B cell (primary cell): ENCODE results near the gene STX18. TPM values are rescaled to one million over a fixed set of nuclear protein-coding genes. Genes with fewer than 3 reads are reported as not detected.

Experiments
- ATAC-seq: fragments of 200-7000 bp; cut with Tn5 transposase; one replicate; pipeline ENCODE4 v1.10.0; 2021; ENCODE audit warnings: low read depth, mild to moderate bottlenecking, moderate number of reproducible peaks, moderate library complexity
- CTCF ChIA-PET: fragments of 350-600 bp; sonication (Branson Sonifier 250); formaldehyde crosslinking; loops from one replicate; lab custom pipeline; 2021; ENCODE audit warnings: antibody characterized with exemption, inconsistent platforms; lab: Charles Lee
- POLR2A ChIA-PET: fragments of 350-600 bp; sonication (Branson Sonifier 250); formaldehyde crosslinking; loops from one replicate; lab custom pipeline; 2021; ENCODE audit warnings: antibody characterized with exemption; lab: Charles Lee
- DNase-seq: peaks from one replicate; pipeline ENCODE4 v3.0.0; 2013
- H2AFZ ChIP-seq: 2 replicates; pipeline ENCODE4 v1.6.1; 2012; ENCODE audit warnings: mild to moderate bottlenecking, low read depth, low read length; ENCODE audit not compliant: insufficient read depth, poor library complexity, severe bottlenecking
- H3K27ac ChIP-seq, 2 donors: 1 replicate in 1 of 2; 2 replicates in 1 of 2; pipeline ENCODE4 v1.5.1; 2012 to 2013; ENCODE audit warnings: low read length in 2 of 2, mild to moderate bottlenecking in 2 of 2, moderate library complexity in 1 of 2
- H3K27me3 ChIP-seq, 4 experiments: fragments of 200-600 bp in 1 of 4; sonication (generic) in 1 of 4; replicated peaks in 1 of 4; 1 replicate in 2 of 4; 2 replicates in 2 of 4; pipeline versions ENCODE4 v1.6.1 to v1.7.0; 2013 to 2016; ENCODE audit warnings: low read length in 3 of 4, mild to moderate bottlenecking in 2 of 4, mixed read lengths in 1 of 4, moderate library complexity in 1 of 4; ENCODE audit not compliant: insufficient read depth in 4 of 4, control insufficient read depth in 3 of 4; ENCODE audit errors: control extremely low read depth in 1 of 4
- H3K36me3 ChIP-seq, 2 experiments: replicated peaks in 1 of 2; 1 replicate in 1 of 2; 2 replicates in 1 of 2; pipeline versions ENCODE4 v1.6.1 to v1.7.1; 2013; ENCODE audit warnings: low read length in 1 of 2; ENCODE audit not compliant: insufficient read depth in 2 of 2, control insufficient read depth in 1 of 2; ENCODE audit errors: control extremely low read depth in 1 of 2, extremely low read depth in 1 of 2
- H3K4me1 ChIP-seq, 2 donors: fragments of 200-600 bp in 1 of 2; sonication (generic) in 1 of 2; 1 replicate in 1 of 2; 2 replicates in 1 of 2; pipeline versions ENCODE4 v1.5.1 to v1.6.1; 2013 to 2017; ENCODE audit warnings: low read length in 2 of 2; ENCODE audit not compliant: control insufficient read depth in 2 of 2, insufficient read depth in 2 of 2
- H3K4me2 ChIP-seq: replicated peaks from 2 replicates; pipeline ENCODE3; 2012; ENCODE audit warnings: mild to moderate bottlenecking, low read depth, low read length; ENCODE audit not compliant: poor library complexity, severe bottlenecking
- H3K4me3 ChIP-seq, 5 experiments: fragments of 200-600 bp in 1 of 5; sonication (generic) in 1 of 5; 1 replicate in 3 of 5; 2 replicates in 2 of 5; pipeline versions ENCODE4 v1.5.1 to v1.7.0; 2011 to 2016; ENCODE audit warnings: low read length in 4 of 5, mild to moderate bottlenecking in 4 of 5, low read depth in 2 of 5, control low read depth in 1 of 5, moderate library complexity in 1 of 5; ENCODE audit not compliant: insufficient read depth in 1 of 5; ENCODE audit errors: control extremely low read depth in 1 of 5, extremely low read depth in 1 of 5
- H3K79me2 ChIP-seq: fragments of 200-600 bp; sonication (generic); one replicate; pipeline ENCODE4 v1.6.0; 2016; ENCODE audit warnings: low read length; ENCODE audit not compliant: control insufficient read depth, insufficient read depth
- H3K9ac ChIP-seq: fragments of 200-600 bp; sonication (generic); 2 replicates; pipeline ENCODE4 v1.6.1; 2017; ENCODE audit warnings: mild to moderate bottlenecking, low read length, moderate library complexity
- H3K9me3 ChIP-seq, 3 donors: one replicate each; pipeline versions ENCODE4 v1.6.1 to v1.7.1; 2013; ENCODE audit warnings: low read length in 2 of 3; ENCODE audit not compliant: control insufficient read depth in 2 of 3, insufficient read depth in 1 of 3; ENCODE audit errors: control extremely low read depth in 1 of 3
- H4K20me1 ChIP-seq: 2 replicates; pipeline ENCODE4 v1.6.0; 2012; ENCODE audit warnings: mild to moderate bottlenecking, low read length; ENCODE audit not compliant: insufficient read depth, control insufficient read depth, poor library complexity, severe bottlenecking
- H3K27ac Mint-ChIP-seq: one replicate; pipeline ENCODE4 v1.8.0; 2021; ENCODE audit warnings: mixed read lengths
- H3K27me3 Mint-ChIP-seq: one replicate; pipeline ENCODE4 v1.8.0; 2021; ENCODE audit warnings: mixed read lengths
- H3K4me1 Mint-ChIP-seq: one replicate; pipeline ENCODE4 v1.8.0; 2021; ENCODE audit warnings: mixed read lengths
- H3K4me3 Mint-ChIP-seq: one replicate; pipeline ENCODE4 v1.8.0; 2021; ENCODE audit warnings: mixed read lengths
- H3K9me3 Mint-ChIP-seq: one replicate; pipeline ENCODE4 v1.8.0; 2022; ENCODE audit warnings: mixed read lengths; ENCODE audit not compliant: insufficient read depth
- EZH2 ChIP-seq: IDR thresholded peaks from 2 replicates; pipeline ENCODE4 v1.6.1; 2012; ENCODE audit warnings: borderline replicate concordance, low read depth, mild to moderate bottlenecking, moderate library complexity, low read length; ENCODE audit not compliant: insufficient read depth, poor library complexity, severe bottlenecking
- whole genome bisulfite sequencing: methylation state at CpG from one replicate; pipeline ENCODE4 v1.1.5; 2013; ENCODE audit warnings: missing lambda C conversion rate; ENCODE audit not compliant: insufficient coverage; 5-methylcytosine and 5-hydroxymethylcytosine counted together
- intact Hi-C: fragments of 100-400 bp; cut with micrococcal nuclease; formaldehyde crosslinking; loops from one replicate; pipeline ENCODE4 v1.10.0; 2022
- polyA plus RNA-seq: library from polyadenylated mRNA; depleted of rRNA; stranded (reverse); fragments of >200 nt; gene quantifications from 2 replicates; pipeline ENCODE4 v1.2.3, GENCODE V29; 2012
- total RNA-seq, 2 donors: library from RNA; stranded (reverse); fragments of 120-200 nt in 1 of 2; gene quantifications; 1 replicate in 1 of 2; 2 replicates in 1 of 2; pipeline versions ENCODE4 v1.2.3 to v1.2.4, GENCODE V29; 2013 to 2022
- TF ChIP-seq, protein P1 (sequence below): fragments of 200-600 bp; IDR thresholded peaks from one replicate; pipeline ENCODE4 v1.8.0; 2022; ENCODE audit warnings: antibody characterized with exemption, mild to moderate bottlenecking

STX18 gene
- total and polyA plus RNA-seq, 2 donors (not counting 1 experiment from before 2014, with no cell fraction given): 20.3 to 33.6 TPM

DNA sequence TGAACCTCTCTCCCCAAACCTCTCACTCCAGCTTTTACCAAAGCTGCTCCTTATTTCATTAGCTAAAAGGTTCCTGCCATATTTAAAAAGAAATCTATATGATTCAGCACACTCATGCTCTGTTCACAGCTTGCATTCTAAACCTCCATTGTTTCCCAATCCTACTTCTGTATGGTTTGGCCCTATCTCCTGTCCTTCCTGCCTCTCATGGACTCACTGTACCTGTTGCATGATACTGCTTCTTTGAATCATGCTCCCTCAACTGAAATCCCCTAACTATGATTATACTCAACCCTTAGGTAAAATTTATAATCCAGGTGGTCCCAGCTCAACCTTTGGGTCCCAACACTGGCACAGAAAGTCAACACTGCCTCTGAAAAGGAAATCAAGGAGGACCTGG, 6.3 kb downstream of the STX18 start:
- H3K27me3 Mint-ChIP-seq: no peaks in the 10 kb centered on the region
- intact Hi-C loops: no loop called here
- peaks cover 6 to 10% of the 10 kb centered on the region in 2 donors for H3K4me1 ChIP-seq
- no peak overlapping the region for H2AFZ ChIP-seq
- no peaks in the 10 kb centered on the region for H3K9me3 ChIP-seq
- H4K20me1 ChIP-seq: peaks cover 25% of the 10 kb centered on the region
- H3K27me3 ChIP-seq: no peaks in the 10 kb centered on the region
- ChIA-PET CTCF (no interaction called here), POLR2A (no interaction called here)
- H3K27ac ChIP-seq: no peak overlapping the region
- H3K27ac Mint-ChIP-seq: no peak overlapping the region
- no peaks in the 10 kb centered on the region for H3K9me3 Mint-ChIP-seq
- no peak overlapping the region for H3K4me2 ChIP-seq
- H3K79me2 ChIP-seq: peaks cover 85% of the 10 kb centered on the region
- peaks cover 0 to 3% of the 10 kb centered on the region in 2 experiments for H3K36me3 ChIP-seq
- no peak for ATAC-seq
- no peak overlapping the region for H3K4me3 ChIP-seq
- H3K4me1 Mint-ChIP-seq: peaks cover 23% of the 10 kb centered on the region
- TF ChIP-seq, protein P1, sequence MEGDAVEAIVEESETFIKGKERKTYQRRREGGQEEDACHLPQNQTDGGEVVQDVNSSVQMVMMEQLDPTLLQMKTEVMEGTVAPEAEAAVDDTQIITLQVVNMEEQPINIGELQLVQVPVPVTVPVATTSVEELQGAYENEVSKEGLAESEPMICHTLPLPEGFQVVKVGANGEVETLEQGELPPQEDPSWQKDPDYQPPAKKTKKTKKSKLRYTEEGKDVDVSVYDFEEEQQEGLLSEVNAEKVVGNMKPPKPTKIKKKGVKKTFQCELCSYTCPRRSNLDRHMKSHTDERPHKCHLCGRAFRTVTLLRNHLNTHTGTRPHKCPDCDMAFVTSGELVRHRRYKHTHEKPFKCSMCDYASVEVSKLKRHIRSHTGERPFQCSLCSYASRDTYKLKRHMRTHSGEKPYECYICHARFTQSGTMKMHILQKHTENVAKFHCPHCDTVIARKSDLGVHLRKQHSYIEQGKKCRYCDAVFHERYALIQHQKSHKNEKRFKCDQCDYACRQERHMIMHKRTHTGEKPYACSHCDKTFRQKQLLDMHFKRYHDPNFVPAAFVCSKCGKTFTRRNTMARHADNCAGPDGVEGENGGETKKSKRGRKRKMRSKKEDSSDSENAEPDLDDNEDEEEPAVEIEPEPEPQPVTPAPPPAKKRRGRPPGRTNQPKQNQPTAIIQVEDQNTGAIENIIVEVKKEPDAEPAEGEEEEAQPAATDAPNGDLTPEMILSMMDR: no peak
- no peak for TF ChIP-seq EZH2
- no peak overlapping the region for H3K4me3 Mint-ChIP-seq
- H3K9ac ChIP-seq: no peak overlapping the region
- DNase-seq: no peak

DNA sequence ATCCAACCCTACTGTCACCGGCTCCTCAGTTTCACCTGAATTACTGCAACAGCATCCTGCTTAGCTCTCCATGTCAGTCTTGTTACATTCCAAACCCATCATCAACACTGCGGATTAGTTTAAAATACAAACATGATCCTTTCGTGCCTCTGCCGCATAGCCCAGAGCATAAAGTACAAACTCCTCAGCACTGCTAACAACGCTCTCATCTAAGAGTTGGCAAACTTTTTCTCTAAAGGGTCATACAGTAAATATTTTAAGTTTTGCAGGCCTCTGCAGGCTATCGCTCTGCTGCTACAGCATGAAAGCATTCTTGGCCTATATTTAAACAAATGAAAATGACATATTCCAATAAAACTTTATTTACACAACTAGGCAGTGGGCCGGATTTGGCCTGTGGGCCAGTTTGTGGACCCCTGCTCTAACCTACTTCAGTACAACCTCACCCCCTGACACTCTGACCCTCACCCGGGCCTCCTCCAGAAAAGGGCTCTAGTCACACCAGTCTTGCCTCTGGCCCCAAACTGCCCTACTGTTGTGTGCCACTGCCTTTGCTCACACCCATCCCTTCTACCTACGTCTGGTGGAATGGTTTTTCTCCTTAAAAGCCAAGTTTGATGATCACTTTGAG, 7.2 kb downstream of the STX18 start:
- TF ChIP-seq, protein P1: no peak
- TF ChIP-seq EZH2: no peak
- Histone ChIP-seq H3K4me1 (peaks cover 0 to under 1% of the 10 kb centered on the region in 2 donors), H3K79me2 (peaks cover 78% of the 10 kb centered on the region), H3K9me3 (no peaks in the 10 kb centered on the region), H3K27me3 (no peaks in the 10 kb centered on the region), H3K4me2 (no peak overlapping the region), H2AFZ (no peak overlapping the region), H3K4me3 (no peak overlapping the region), H3K9ac (no peak overlapping the region), H4K20me1 (peaks cover 25% of the 10 kb centered on the region), H3K36me3 (peaks cover 0 to 3% of the 10 kb centered on the region in 2 experiments), H3K27ac (no peak overlapping the region)
- H3K4me1 Mint-ChIP-seq: peaks cover 14% of the 10 kb centered on the region
- no peak for ATAC-seq
- no peak overlapping the region for H3K27ac Mint-ChIP-seq
- POLR2A ChIA-PET: no interaction called here
- 100% methylated on average over 5 of the region's 9 CpGs for WGBS
- H3K9me3 Mint-ChIP-seq: no peaks in the 10 kb centered on the region
- DNase-seq: no peak
- intact Hi-C loops: no loop called here
- CTCF ChIA-PET: no interaction called here
- no peak overlapping the region for H3K4me3 Mint-ChIP-seq
- H3K27me3 Mint-ChIP-seq: no peaks in the 10 kb centered on the region
